HCT116 (cell line): ENCODE data around the gene SCYGR1. TPM values are rescaled to one million over a fixed set of nuclear protein-coding genes. Genes with fewer than 3 reads are reported as not detected.

ENCODE experiments used
- ATAC-seq: fragments of 200-7000 bp; cut with Tn5 transposase; 2 replicates; pipeline ENCODE4 v1.9.1; 2020; ENCODE audit warnings: mild to moderate bottlenecking, moderate library complexity
- BruUV-seq: library from RNA; stranded (reverse); fragments of 400-500 nt; replicated peaks from 2 replicates; lab custom pipeline; 2021; lab: Mats Ljungman, UMichigan
- CTCF ChIA-PET: fragments of 300-600 bp; sonication (Branson Sonifier 250); formaldehyde crosslinking; loops from one replicate; lab custom pipeline; 2021; ENCODE audit warnings: antibody characterized with exemption; lab: Charles Lee
- POLR2A ChIA-PET: fragments of 300-600, 350-600 bp; sonication (Branson Sonifier 250); formaldehyde crosslinking; loops from one replicate; lab custom pipeline; 2021; ENCODE audit warnings: antibody characterized with exemption; lab: Charles Lee
- RAD21 ChIA-PET, 2 experiments: fragments of 300-600 bp; sonication (Branson Sonifier 250); formaldehyde crosslinking; loops; one replicate each; lab custom pipeline; 2023; ENCODE audit warnings: low total read pairs in 2 of 2; ENCODE audit not compliant: uncharacterized antibody in 2 of 2, unreplicated experiment in 2 of 2, low non-redundant PET in 1 of 2; lab: Charles Lee
- DNase-seq: peaks from one replicate; pipeline ENCODE4 v3.0.0-alpha.2; 2010; ENCODE audit warnings: low read depth, low spot score
- H2AFZ ChIP-seq: fragments of 200-600 bp; shearing (Covaris generic), sonication (generic); 2 replicates; pipeline ENCODE4 v1.6.1; 2017; ENCODE audit warnings: low read depth, mixed run types, mixed read lengths, antibody characterized with exemption, low read length; ENCODE audit not compliant: poor library complexity, severe bottlenecking
- H3K27ac ChIP-seq: 2 replicates; pipeline ENCODE4 v1.5.1; 2012; ENCODE audit warnings: low read depth, low read length
- H3K27me3 ChIP-seq: fragments of 200-600 bp; sonication (generic); 2 replicates; pipeline ENCODE4 v1.6.1; 2016; ENCODE audit warnings: mixed run types, low read length, mixed read lengths; ENCODE audit not compliant: insufficient read depth
- H3K36me3 ChIP-seq, 2 experiments: fragments of 200-500 bp in 1 of 2; fragments of 200-600 bp in 1 of 2; sonication (Bioruptor generic) in 1 of 2; sonication (generic) in 1 of 2; 2 replicates each; pipeline versions ENCODE4 v1.5.1 to v1.6.1; 2014 to 2016; ENCODE audit warnings: low read length in 2 of 2, inconsistent platforms in 1 of 2, mixed read lengths in 1 of 2, mixed run types in 1 of 2; ENCODE audit not compliant: insufficient read depth in 2 of 2, control insufficient read depth in 1 of 2
- H3K4me1 ChIP-seq, 2 experiments: fragments of 200-600 bp in 1 of 2; sonication (generic) in 1 of 2; 2 replicates each; pipeline versions ENCODE4 v1.5.1 to v1.6.1; 2012 to 2017; ENCODE audit warnings: low read length in 2 of 2, inconsistent platforms in 1 of 2, mild to moderate bottlenecking in 1 of 2, mixed read lengths in 1 of 2, mixed run types in 1 of 2, moderate library complexity in 1 of 2; ENCODE audit not compliant: insufficient read depth in 2 of 2, control insufficient read depth in 1 of 2
- H3K4me2 ChIP-seq: fragments of 200-600 bp; sonication (generic); 2 replicates; pipeline ENCODE4 v1.6.1; 2017; ENCODE audit warnings: mixed run types, low read length, mixed read lengths
- H3K4me3 ChIP-seq, 2 experiments: fragments of 200-600 bp in 1 of 2; sonication (generic) in 1 of 2; replicated peaks in 1 of 2; 2 replicates each; pipeline ENCODE4 v1.5.1; 2011 to 2016; ENCODE audit warnings: low read length in 2 of 2, control low read depth in 1 of 2, low read depth in 1 of 2, mild to moderate bottlenecking in 1 of 2, mixed read lengths in 1 of 2, mixed run types in 1 of 2
- H3K79me2 ChIP-seq: fragments of 200-600 bp; sonication (generic); 2 replicates; pipeline ENCODE4 v1.6.1; 2017; ENCODE audit warnings: mild to moderate bottlenecking, mixed run types, low read length, moderate library complexity, mixed read lengths; ENCODE audit not compliant: insufficient read depth
- H3K9ac ChIP-seq: fragments of 200-600 bp; sonication (generic); 2 replicates; pipeline ENCODE4 v1.6.1; 2016; ENCODE audit warnings: low read length, mixed read lengths
- H3K9me2 ChIP-seq: fragments of 200-600 bp; sonication (generic), shearing (Covaris generic); 2 replicates; pipeline ENCODE4 v1.6.1; 2017; ENCODE audit warnings: mixed run types, mild to moderate bottlenecking, moderate library complexity; ENCODE audit not compliant: insufficient read depth
- H3K9me3 ChIP-seq, 2 experiments: fragments of 200-500 bp in 1 of 2; fragments of 200-600 bp in 1 of 2; sonication (Bioruptor generic) in 1 of 2; sonication (generic) in 1 of 2; 2 replicates each; pipeline ENCODE4 v1.6.1; 2014 to 2017; ENCODE audit warnings: low read length in 2 of 2, mixed read lengths in 2 of 2, inconsistent platforms in 1 of 2, low read depth in 1 of 2, mild to moderate bottlenecking in 1 of 2, mixed run types in 1 of 2, moderate library complexity in 1 of 2; ENCODE audit not compliant: control insufficient read depth in 1 of 2, insufficient read depth in 1 of 2
- H4K20me1 ChIP-seq: fragments of 200-600 bp; sonication (generic), shearing (Covaris generic); 2 replicates; pipeline ENCODE4 v1.6.1; 2017; ENCODE audit warnings: mixed run types, mild to moderate bottlenecking, moderate library complexity; ENCODE audit not compliant: insufficient read depth
- CBX3 ChIP-seq: IDR thresholded peaks from 2 replicates; pipeline ENCODE4 v1.6.1; 2012; ENCODE audit warnings: low read depth
- CEBPB ChIP-seq: IDR thresholded peaks from 2 replicates; pipeline ENCODE4 v1.6.1; 2012; ENCODE audit warnings: low read depth
- EZH2 ChIP-seq: fragments of 200-600 bp; sonication (generic); IDR thresholded peaks from 2 replicates; pipeline ENCODE4 v1.6.1; 2017; ENCODE audit warnings: antibody characterized with exemption, mixed run types
- FOSL1 ChIP-seq: IDR thresholded peaks from 2 replicates; pipeline ENCODE4 v1.6.1; 2012; ENCODE audit warnings: low read depth
- JUND ChIP-seq: IDR thresholded peaks from 2 replicates; pipeline ENCODE4 v1.6.1; 2012
- POLR2A ChIP-seq: IDR thresholded peaks from 2 replicates; pipeline ENCODE4 v1.7.0; 2011; ENCODE audit warnings: borderline replicate concordance; ENCODE audit not compliant: insufficient read depth, insufficient read length; ENCODE audit errors: extremely low read depth
- POLR2AphosphoS5 ChIP-seq: IDR thresholded peaks from 2 replicates; pipeline ENCODE4 v1.6.1; 2011; ENCODE audit warnings: mild to moderate bottlenecking, low read depth, low read length, moderate library complexity
- RAD21 ChIP-seq: IDR thresholded peaks from 2 replicates; pipeline ENCODE4 v1.6.1; 2012; ENCODE audit warnings: low read depth, mild to moderate bottlenecking
- SIN3A ChIP-seq: IDR thresholded peaks from 2 replicates; pipeline ENCODE4 v1.6.1; 2012; ENCODE audit warnings: low read depth
- SP1 ChIP-seq: IDR thresholded peaks from 2 replicates; pipeline ENCODE4 v1.6.1; 2012; ENCODE audit warnings: low read depth
- SRF ChIP-seq: IDR thresholded peaks from 2 replicates; pipeline ENCODE4 v1.6.1; 2012; ENCODE audit warnings: low read depth
- YY1 ChIP-seq: IDR thresholded peaks from 2 replicates; pipeline ENCODE4 v1.6.1; 2011; ENCODE audit warnings: low read length, low read depth, moderate library complexity, mild to moderate bottlenecking; ENCODE audit not compliant: insufficient replicate concordance; ENCODE audit errors: extremely low read depth
- ZFX ChIP-seq: fragments of 450-650 bp; IDR thresholded peaks from 2 replicates; pipeline ENCODE4 v1.6.1; 2017
- ZNF274 ChIP-seq: fragments of 200-500 bp; sonication (Bioruptor generic); IDR thresholded peaks from 2 replicates; pipeline ENCODE4 v1.6.1; 2014; ENCODE audit warnings: mild to moderate bottlenecking, low read depth, low read length, inconsistent platforms
- intact Hi-C: fragments of 100-400 bp; cut with micrococcal nuclease; formaldehyde crosslinking; loops from 2 replicates; pipeline ENCODE4 v1.10.0; 2022
- total RNA-seq: library from RNA; stranded (reverse); gene quantifications from one replicate; pipeline ENCODE4 v1.2.1, GENCODE V29; 2021; ENCODE audit not compliant: unreplicated experiment
- TF ChIP-seq, protein P1 (sequence below): IDR thresholded peaks from 2 replicates; pipeline ENCODE4 v1.6.1; 2012
- TF ChIP-seq, protein P2 (sequence below), 3 experiments: fragments of 200-600 bp in 1 of 3; sonication (generic) in 1 of 3; IDR thresholded peaks in 2 of 3; conservative IDR thresholded peaks in 1 of 3; 2 replicates each; pipeline ENCODE4 v1.5.1; 2012 to 2017; ENCODE audit warnings: low read depth in 2 of 3, low read length in 2 of 3, antibody characterized with exemption in 1 of 3, borderline replicate concordance in 1 of 3, control low read depth in 1 of 3, mild to moderate bottlenecking in 1 of 3, mixed read lengths in 1 of 3, mixed run types in 1 of 3, moderate library complexity in 1 of 3; ENCODE audit not compliant: insufficient read depth in 1 of 3
- TF ChIP-seq, protein P3 (sequence below): IDR thresholded peaks from 2 replicates; pipeline ENCODE4 v1.6.1; 2012; ENCODE audit warnings: low read depth
- TF ChIP-seq, protein P4 (sequence below): IDR thresholded peaks from 2 replicates; pipeline ENCODE4 v1.6.1; 2012
- TF ChIP-seq, protein P5 (sequence below): IDR thresholded peaks from 2 replicates; pipeline ENCODE4 v1.6.1; 2011; ENCODE audit warnings: mild to moderate bottlenecking, low read length, moderate library complexity; ENCODE audit not compliant: insufficient replicate concordance; ENCODE audit errors: extremely low read depth

Gene SCYGR1
- total RNA-seq, 1 experiment from 2014 or later, result not detected

DNA sequence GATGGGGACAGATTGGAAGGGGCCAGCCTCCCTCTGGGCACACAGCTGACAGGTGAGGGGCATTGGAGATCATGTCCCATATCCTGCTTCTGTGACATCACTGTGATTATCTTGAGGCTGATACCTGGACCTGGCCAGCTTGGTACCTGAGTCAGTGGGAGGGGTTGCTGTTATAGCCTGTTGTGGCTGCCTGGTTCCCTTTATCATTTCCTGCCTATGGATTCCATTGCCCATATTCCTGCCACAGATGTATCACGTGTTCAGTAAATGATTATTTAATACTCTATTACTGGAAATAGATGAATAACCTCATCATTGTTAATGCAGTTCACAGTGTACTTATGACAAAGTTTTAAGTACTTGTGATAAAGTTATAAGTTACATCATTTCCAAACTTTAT, 7.8 kb upstream of the SCYGR1 start (continued):
- TF ChIP-seq, protein P1, sequence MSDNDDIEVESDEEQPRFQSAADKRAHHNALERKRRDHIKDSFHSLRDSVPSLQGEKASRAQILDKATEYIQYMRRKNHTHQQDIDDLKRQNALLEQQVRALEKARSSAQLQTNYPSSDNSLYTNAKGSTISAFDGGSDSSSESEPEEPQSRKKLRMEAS, result no peak
- TF ChIP-seq RAD21, result no peak
- TF ChIP-seq CEBPB, result no peak

DNA sequence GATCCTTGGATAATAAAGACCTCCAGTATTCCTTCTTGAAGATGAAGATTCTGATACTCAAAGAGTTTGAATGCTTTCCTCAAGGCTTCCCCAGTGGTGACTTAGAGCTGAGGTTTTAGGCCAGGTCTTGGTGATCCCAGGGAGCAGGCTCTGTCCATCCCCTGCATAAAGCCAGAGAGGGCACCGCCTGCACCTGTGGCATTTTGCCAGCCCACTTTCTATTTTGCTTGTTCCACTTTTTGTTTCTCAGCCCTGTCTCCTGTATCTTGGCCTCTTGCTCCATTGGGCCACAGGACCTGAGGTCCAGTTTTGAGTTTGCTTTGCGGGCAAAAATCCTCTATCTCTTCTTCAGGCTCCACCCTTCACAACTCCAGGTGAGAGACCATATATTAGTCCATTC, 6.7 kb upstream of the SCYGR1 start:
- no peaks in the 10 kb centered on the region for H3K79me2 ChIP-seq
- CTCF ChIA-PET, result interaction anchor here (1.4 kb wide), 1 partner anchor 12 kb away, joined by 3 read pairs; no protein-coding TSS in a partner anchor
- intact Hi-C loops, result no loop called here
- H3K9ac ChIP-seq, result no peak overlapping the region
- H3K4me3 ChIP-seq, result no peak overlapping the region
- no peaks in the 10 kb centered on the region for H3K9me3 ChIP-seq
- DNase-seq (no peak), ATAC-seq (0 out of 2 replicates have a peak, but pooled peaks have one; percentile 46)
- H3K4me1 ChIP-seq, result no peaks in the 10 kb centered on the region
- no peak overlapping the region for H3K4me2 ChIP-seq
- BruUV-seq, result no TSS peak
- RAD21 ChIA-PET, result no interaction called here
- H3K27me3 ChIP-seq, result no peaks in the 10 kb centered on the region
- no peaks in the 10 kb centered on the region for H4K20me1 ChIP-seq
- H3K9me2 ChIP-seq, result no peaks in the 10 kb centered on the region
- H2AFZ ChIP-seq, result no peak overlapping the region
- no peak for TF ChIP-seq ZNF274
- no peak for TF ChIP-seq JUND
- no peak for TF ChIP-seq ZFX
- no peak for TF ChIP-seq POLR2AphosphoS5
- no peak for TF ChIP-seq CBX3
- TF ChIP-seq, protein P2, sequence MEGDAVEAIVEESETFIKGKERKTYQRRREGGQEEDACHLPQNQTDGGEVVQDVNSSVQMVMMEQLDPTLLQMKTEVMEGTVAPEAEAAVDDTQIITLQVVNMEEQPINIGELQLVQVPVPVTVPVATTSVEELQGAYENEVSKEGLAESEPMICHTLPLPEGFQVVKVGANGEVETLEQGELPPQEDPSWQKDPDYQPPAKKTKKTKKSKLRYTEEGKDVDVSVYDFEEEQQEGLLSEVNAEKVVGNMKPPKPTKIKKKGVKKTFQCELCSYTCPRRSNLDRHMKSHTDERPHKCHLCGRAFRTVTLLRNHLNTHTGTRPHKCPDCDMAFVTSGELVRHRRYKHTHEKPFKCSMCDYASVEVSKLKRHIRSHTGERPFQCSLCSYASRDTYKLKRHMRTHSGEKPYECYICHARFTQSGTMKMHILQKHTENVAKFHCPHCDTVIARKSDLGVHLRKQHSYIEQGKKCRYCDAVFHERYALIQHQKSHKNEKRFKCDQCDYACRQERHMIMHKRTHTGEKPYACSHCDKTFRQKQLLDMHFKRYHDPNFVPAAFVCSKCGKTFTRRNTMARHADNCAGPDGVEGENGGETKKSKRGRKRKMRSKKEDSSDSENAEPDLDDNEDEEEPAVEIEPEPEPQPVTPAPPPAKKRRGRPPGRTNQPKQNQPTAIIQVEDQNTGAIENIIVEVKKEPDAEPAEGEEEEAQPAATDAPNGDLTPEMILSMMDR (IDR thresholded peaks at IDR 0.05 in 2 of 3, conservative IDR thresholded peaks at IDR 0.05 in 1 of 3; ENCODE audit: borderline replicate concordance in 1 of 3, insufficient read depth in 1 of 3, low read depth in 2 of 3, low read length in 2 of 3), result no peak
- no peak for TF ChIP-seq YY1
- TF ChIP-seq, protein P3, sequence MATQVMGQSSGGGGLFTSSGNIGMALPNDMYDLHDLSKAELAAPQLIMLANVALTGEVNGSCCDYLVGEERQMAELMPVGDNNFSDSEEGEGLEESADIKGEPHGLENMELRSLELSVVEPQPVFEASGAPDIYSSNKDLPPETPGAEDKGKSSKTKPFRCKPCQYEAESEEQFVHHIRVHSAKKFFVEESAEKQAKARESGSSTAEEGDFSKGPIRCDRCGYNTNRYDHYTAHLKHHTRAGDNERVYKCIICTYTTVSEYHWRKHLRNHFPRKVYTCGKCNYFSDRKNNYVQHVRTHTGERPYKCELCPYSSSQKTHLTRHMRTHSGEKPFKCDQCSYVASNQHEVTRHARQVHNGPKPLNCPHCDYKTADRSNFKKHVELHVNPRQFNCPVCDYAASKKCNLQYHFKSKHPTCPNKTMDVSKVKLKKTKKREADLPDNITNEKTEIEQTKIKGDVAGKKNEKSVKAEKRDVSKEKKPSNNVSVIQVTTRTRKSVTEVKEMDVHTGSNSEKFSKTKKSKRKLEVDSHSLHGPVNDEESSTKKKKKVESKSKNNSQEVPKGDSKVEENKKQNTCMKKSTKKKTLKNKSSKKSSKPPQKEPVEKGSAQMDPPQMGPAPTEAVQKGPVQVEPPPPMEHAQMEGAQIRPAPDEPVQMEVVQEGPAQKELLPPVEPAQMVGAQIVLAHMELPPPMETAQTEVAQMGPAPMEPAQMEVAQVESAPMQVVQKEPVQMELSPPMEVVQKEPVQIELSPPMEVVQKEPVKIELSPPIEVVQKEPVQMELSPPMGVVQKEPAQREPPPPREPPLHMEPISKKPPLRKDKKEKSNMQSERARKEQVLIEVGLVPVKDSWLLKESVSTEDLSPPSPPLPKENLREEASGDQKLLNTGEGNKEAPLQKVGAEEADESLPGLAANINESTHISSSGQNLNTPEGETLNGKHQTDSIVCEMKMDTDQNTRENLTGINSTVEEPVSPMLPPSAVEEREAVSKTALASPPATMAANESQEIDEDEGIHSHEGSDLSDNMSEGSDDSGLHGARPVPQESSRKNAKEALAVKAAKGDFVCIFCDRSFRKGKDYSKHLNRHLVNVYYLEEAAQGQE, result no peak
- no peak for TF ChIP-seq SP1
- TF ChIP-seq, protein P1, result no peak
- no peak for TF ChIP-seq RAD21
- TF ChIP-seq SIN3A, result no peak
- no peak for TF ChIP-seq POLR2A
- TF ChIP-seq, protein P4, sequence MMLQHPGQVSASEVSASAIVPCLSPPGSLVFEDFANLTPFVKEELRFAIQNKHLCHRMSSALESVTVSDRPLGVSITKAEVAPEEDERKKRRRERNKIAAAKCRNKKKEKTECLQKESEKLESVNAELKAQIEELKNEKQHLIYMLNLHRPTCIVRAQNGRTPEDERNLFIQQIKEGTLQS, result no peak
- TF ChIP-seq, protein P5, sequence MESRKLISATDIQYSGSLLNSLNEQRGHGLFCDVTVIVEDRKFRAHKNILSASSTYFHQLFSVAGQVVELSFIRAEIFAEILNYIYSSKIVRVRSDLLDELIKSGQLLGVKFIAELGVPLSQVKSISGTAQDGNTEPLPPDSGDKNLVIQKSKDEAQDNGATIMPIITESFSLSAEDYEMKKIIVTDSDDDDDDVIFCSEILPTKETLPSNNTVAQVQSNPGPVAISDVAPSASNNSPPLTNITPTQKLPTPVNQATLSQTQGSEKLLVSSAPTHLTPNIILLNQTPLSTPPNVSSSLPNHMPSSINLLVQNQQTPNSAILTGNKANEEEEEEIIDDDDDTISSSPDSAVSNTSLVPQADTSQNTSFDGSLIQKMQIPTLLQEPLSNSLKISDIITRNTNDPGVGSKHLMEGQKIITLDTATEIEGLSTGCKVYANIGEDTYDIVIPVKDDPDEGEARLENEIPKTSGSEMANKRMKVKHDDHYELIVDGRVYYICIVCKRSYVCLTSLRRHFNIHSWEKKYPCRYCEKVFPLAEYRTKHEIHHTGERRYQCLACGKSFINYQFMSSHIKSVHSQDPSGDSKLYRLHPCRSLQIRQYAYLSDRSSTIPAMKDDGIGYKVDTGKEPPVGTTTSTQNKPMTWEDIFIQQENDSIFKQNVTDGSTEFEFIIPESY, result no peak
- no peak for TF ChIP-seq FOSL1
- no peak for TF ChIP-seq EZH2
- no peak for TF ChIP-seq CEBPB
- no peak for TF ChIP-seq SRF
- TF ChIP-seq, all 23 proteins: peak for 0
- no peaks in the 10 kb centered on the region for H3K36me3 ChIP-seq
- POLR2A ChIA-PET, result no interaction called here
- H3K27ac ChIP-seq, result no peak overlapping the region
